IMR-90 (cell line): Measurements from ENCODE around the gene MARK2. TPM values are rescaled to one million over a fixed set of nuclear protein-coding genes. Genes with fewer than 3 reads are reported as not detected.

Experiments used
- ATAC-seq: fragments of 200-7000 bp; cut with Tn5 transposase; 2 replicates; pipeline ENCODE4 v1.9.1; 2020; ENCODE audit warnings: low read depth, mild to moderate bottlenecking, moderate library complexity
- Bru-seq: library from RNA; stranded (reverse); fragments of 400-500 nt; gene quantifications from one replicate; lab custom pipeline; 2021; lab: Mats Ljungman, UMichigan
- BruChase-seq, 2 experiments: library from RNA; stranded (reverse); fragments of 400-500 nt; gene quantifications; one replicate each; lab custom pipeline; 2021; lab: Mats Ljungman, UMichigan
- BruUV-seq: library from RNA; stranded (reverse); fragments of 400-500 nt; replicated peaks from 2 replicates; lab custom pipeline; 2021; lab: Mats Ljungman, UMichigan
- CTCF ChIA-PET: fragments of 300-600 bp; formaldehyde crosslinking; extraction: SDS; loops from one replicate; lab custom pipeline; 2021; ENCODE audit warnings: antibody characterized with exemption; lab: Yijun Ruan, JAX
- POLR2A ChIA-PET: fragments of 300-600 bp; sonication (Branson Sonifier 250); formaldehyde crosslinking; loops from one replicate; lab custom pipeline; 2022; ENCODE audit warnings: antibody characterized with exemption; ENCODE audit not compliant: unreplicated experiment; lab: Charles Lee
- DNase-seq: peaks from one replicate; pipeline ENCODE4 v3.0.0; 2013
- H2AFZ ChIP-seq: replicated peaks from 2 replicates; pipeline ENCODE3; 2013; ENCODE audit warnings: low read length, mild to moderate bottlenecking; ENCODE audit not compliant: poor library complexity
- H2AK5ac ChIP-seq: 2 replicates; pipeline ENCODE4 v1.6.1; 2013; ENCODE audit warnings: low read depth, low read length, inconsistent platforms
- H2AK9ac ChIP-seq: replicated peaks from 2 replicates; pipeline ENCODE3; 2013; ENCODE audit warnings: mild to moderate bottlenecking, low read depth, low read length, moderate library complexity; ENCODE audit not compliant: poor library complexity
- H2BK120ac ChIP-seq: 2 replicates; pipeline ENCODE4 v1.6.1; 2013; ENCODE audit warnings: low read depth, low read length, inconsistent platforms
- H2BK15ac ChIP-seq: 3 replicates; pipeline ENCODE4 v1.6.1; 2013; ENCODE audit warnings: low read depth, low read length, inconsistent platforms
- H2BK20ac ChIP-seq: 2 replicates; pipeline ENCODE4 v1.6.1; 2013; ENCODE audit warnings: low read depth, mild to moderate bottlenecking, inconsistent platforms, low read length, moderate library complexity
- H2BK5ac ChIP-seq: 2 replicates; pipeline ENCODE4 v1.6.1; 2013; ENCODE audit warnings: mild to moderate bottlenecking, low read depth, low read length, inconsistent platforms; ENCODE audit not compliant: poor library complexity, severe bottlenecking
- H3K14ac ChIP-seq: replicated peaks from 2 replicates; pipeline ENCODE4 v1.6.1; 2013; ENCODE audit warnings: low read depth, low read length, inconsistent platforms
- H3K18ac ChIP-seq: 2 replicates; pipeline ENCODE4 v1.6.1; 2013; ENCODE audit warnings: low read depth, low read length, control low read depth
- H3K23ac ChIP-seq: 2 replicates; pipeline ENCODE4 v1.6.1; 2013; ENCODE audit warnings: low read depth, low read length, inconsistent platforms
- H3K27ac ChIP-seq: 2 replicates; pipeline ENCODE4 v1.5.1; 2013; ENCODE audit warnings: mild to moderate bottlenecking, control low read depth, low read length; ENCODE audit not compliant: insufficient read depth
- H3K27me3 ChIP-seq: 2 replicates; pipeline ENCODE4 v1.6.1; 2013; ENCODE audit warnings: low read length; ENCODE audit not compliant: control insufficient read depth, insufficient read depth
- H3K36me3 ChIP-seq: 2 replicates; pipeline ENCODE4 v1.6.1; 2013; ENCODE audit warnings: low read length, mixed read lengths; ENCODE audit not compliant: control insufficient read depth, insufficient read depth
- H3K4ac ChIP-seq: 2 replicates; pipeline ENCODE4 v1.6.1; 2013; ENCODE audit warnings: low read depth, low read length, inconsistent platforms
- H3K4me1 ChIP-seq: 2 replicates; pipeline ENCODE4 v1.6.1; 2013; ENCODE audit warnings: low read length, mixed read lengths; ENCODE audit not compliant: control insufficient read depth, insufficient read depth
- H3K4me2 ChIP-seq: 2 replicates; pipeline ENCODE4 v1.6.1; 2013; ENCODE audit warnings: low read depth, mild to moderate bottlenecking, control low read depth, low read length, moderate library complexity
- H3K4me3 ChIP-seq: 2 replicates; pipeline ENCODE4 v1.5.1; 2013; ENCODE audit warnings: low read depth, mild to moderate bottlenecking, control low read depth, low read length, moderate library complexity; ENCODE audit not compliant: insufficient read depth
- H3K56ac ChIP-seq: 2 replicates; pipeline ENCODE4 v1.6.1; 2013; ENCODE audit warnings: low read length, inconsistent platforms; ENCODE audit not compliant: insufficient read depth; ENCODE audit errors: extremely low read depth
- H3K79me1 ChIP-seq, 2 experiments: 2 replicates each; pipeline ENCODE4 v1.6.1; 2013; ENCODE audit warnings: low read length in 2 of 2, inconsistent platforms in 1 of 2, low read depth in 1 of 2
- H3K9ac ChIP-seq: 2 replicates; pipeline ENCODE4 v1.6.1; 2013; ENCODE audit warnings: low read depth, low read length, control low read depth
- H3K9me1 ChIP-seq: 2 replicates; pipeline ENCODE4 v1.6.1; 2013; ENCODE audit warnings: low read length, inconsistent platforms; ENCODE audit not compliant: insufficient read depth
- H3K9me3 ChIP-seq: 2 replicates; pipeline ENCODE4 v1.6.1; 2013; ENCODE audit warnings: low read length; ENCODE audit not compliant: control insufficient read depth, insufficient read depth
- H4K20me1 ChIP-seq: 2 replicates; pipeline ENCODE4 v1.6.1; 2013; ENCODE audit warnings: low read length, inconsistent platforms; ENCODE audit not compliant: insufficient read depth
- H4K5ac ChIP-seq: 2 replicates; pipeline ENCODE4 v1.6.1; 2013; ENCODE audit warnings: mild to moderate bottlenecking, low read depth, low read length, control low read depth
- H4K8ac ChIP-seq, 2 experiments: 2 replicates each; pipeline ENCODE4 v1.6.1; 2013; ENCODE audit warnings: low read depth in 2 of 2, low read length in 2 of 2, control low read depth in 1 of 2, inconsistent platforms in 1 of 2
- H4K91ac ChIP-seq: 2 replicates; pipeline ENCODE4 v1.6.1; 2013; ENCODE audit warnings: low read depth, low read length, inconsistent platforms; ENCODE audit not compliant: insufficient read depth
- BHLHE40 ChIP-seq: fragments of 150-350 bp; IDR thresholded peaks from 2 replicates; pipeline ENCODE4 v1.6.1; 2016; ENCODE audit warnings: mild to moderate bottlenecking, low read depth, low read length
- CHD1 ChIP-seq: IDR thresholded peaks from 2 replicates; pipeline ENCODE4 v1.6.1; 2012; ENCODE audit warnings: low read depth, low read length, improper control_type of control experiment
- MAFK ChIP-seq: IDR thresholded peaks from 2 replicates; pipeline ENCODE4 v1.6.1; 2012; ENCODE audit warnings: low read depth, low read length, improper control_type of control experiment
- MAZ ChIP-seq: IDR thresholded peaks from 2 replicates; pipeline ENCODE4 v1.6.1; 2012; ENCODE audit warnings: low read depth, mild to moderate bottlenecking, low read length, improper control_type of control experiment, moderate library complexity, borderline replicate concordance
- POLR2A ChIP-seq: IDR thresholded peaks from 2 replicates; pipeline ENCODE4 v1.6.1; 2012; ENCODE audit warnings: mild to moderate bottlenecking, low read depth, low read length
- RAD21 ChIP-seq: IDR thresholded peaks from 2 replicates; pipeline ENCODE4 v1.6.1; 2012; ENCODE audit warnings: low read length, improper control_type of control experiment
- RCOR1 ChIP-seq: IDR thresholded peaks from 2 replicates; pipeline ENCODE4 v1.6.1; 2012; ENCODE audit warnings: mild to moderate bottlenecking, low read length, improper control_type of control experiment; ENCODE audit not compliant: insufficient replicate concordance
- RFX5 ChIP-seq: IDR thresholded peaks from 2 replicates; pipeline ENCODE4 v1.8.0; 2012; ENCODE audit warnings: low read depth, mild to moderate bottlenecking, low read length, moderate library complexity
- SMC3 ChIP-seq: fragments of 150-350 bp; IDR thresholded peaks from 2 replicates; pipeline ENCODE4 v1.6.1; 2016; ENCODE audit warnings: low read depth, mild to moderate bottlenecking, antibody characterized with exemption, low read length, moderate library complexity
- USF2 ChIP-seq: fragments of 150-350 bp; IDR thresholded peaks from 2 replicates; pipeline ENCODE4 v1.6.1; 2017; ENCODE audit warnings: mild to moderate bottlenecking, antibody characterized with exemption, low read length, low read depth
- WGBS, 2 experiments: methylation state at CpG; one replicate each; pipeline versions ENCODE4 v1.1.5 to v1.1.7; 2013; ENCODE audit warnings: missing lambda C conversion rate in 2 of 2; ENCODE audit not compliant: insufficient read length in 1 of 2; ENCODE audit errors: extremely low coverage in 2 of 2; 5-methylcytosine and 5-hydroxymethylcytosine counted together
- dilution Hi-C: fragments of 300-500 bp; cut with HindIII; formaldehyde crosslinking; loops from one replicate; pipeline ENCODE4 v1.14.3; 2018; ENCODE audit warnings: low sequenced_read_pairs; ENCODE audit not compliant: unreplicated experiment
- in situ Hi-C: fragments of 300-500 bp; cut with MboI; formaldehyde crosslinking; loops from 3 replicates; pipeline ENCODE4 v1.14.3; 2019; ENCODE audit warnings: low sequenced_read_pairs, inconsistent platforms, mixed read lengths
- intact Hi-C: fragments of 100-400 bp; cut with micrococcal nuclease; formaldehyde crosslinking; loops from 2 replicates; pipeline ENCODE4 v1.10.0; 2022
- long read RNA-seq: library from polyadenylated mRNA; unstranded; transcript quantifications from one replicate; pipeline ENCODE4 v2.0.0, GENCODE V29; 2021; ENCODE audit not compliant: unreplicated experiment
- polyA plus RNA-seq, 3 experiments: library from polyadenylated mRNA; depleted of rRNA; stranded (reverse); fragments of >200 nt; gene quantifications; 2 replicates each; pipeline ENCODE4 v1.2.3, GENCODE V29; 2012; ENCODE audit warnings: low replicate concordance in 1 of 3
- total RNA-seq: library from RNA; depleted of rRNA; stranded (reverse); fragments of >200 nt; gene quantifications from 2 replicates; pipeline ENCODE4 v1.2.3, GENCODE V29; 2012; rRNA removed

MARK2 gene
- total RNA-seq (6.6 and 7.2 TPM in 2 replicates), polyA plus RNA-seq (2012; rRNA removed) (17.3 and 19.9 TPM in 2 replicates), Bru-seq, nascent RNA (percentile 81 among the genes with signal in this experiment), BruChase-seq, experiment 1, labeled RNA remaining after a 6-hour chase (percentile 92 among the genes with signal in this experiment), BruChase-seq, experiment 2, labeled RNA remaining after a 2-hour chase (percentile 82 among the genes with signal in this experiment)
- 13.2 and 14.5 TPM in 2 replicates for polyA plus RNA-seq (2012; cell fraction: cytosol; rRNA removed)
- polyA plus RNA-seq (2012; cell fraction: nucleus; rRNA removed; ENCODE audit: low replicate concordance), result 17.4 and 22.9 TPM in 2 replicates
- long read RNA-seq, partial matches to known transcripts, result 2 of 15 reads
- long read RNA-seq, other reads (novel, unspliced or antisense), result 8 of 15 reads

- Histone ChIP-seq H3K9me3 (no peaks in the 10 kb centered on the region), H2BK15ac (peak within 1 kb of the TSS; percentile 5; the same call in 1 of the 3 replicates), H4K20me1 (peaks cover 39% of the 10 kb centered on the region), H3K4me3 (peak within 1 kb of the TSS; percentile 81), H4K5ac (peak within 1 kb of the TSS; percentile 27), H3K14ac (peak within 1 kb of the TSS; percentile 85), H2BK5ac (peak within 1 kb of the TSS; percentile 73), H3K56ac (peak within 1 kb of the TSS; percentile 57), H2BK120ac (no peak within 1 kb of the TSS), H3K9me1 (peaks cover 14% of the 10 kb centered on the region), H3K18ac (no peak within 1 kb of the TSS), H3K79me1 (peaks cover 2 to 39% of the 10 kb centered on the region in 2 experiments; a peak in 3 of 4 replicates), H3K4me2 (peak within 1 kb of the TSS; percentile 86), H3K36me3 (peaks cover 2% of the 10 kb centered on the region; the same call in 1 of the 2 replicates), H3K23ac (peak within 1 kb of the TSS; percentile 89), H3K4ac (peak within 1 kb of the TSS; percentile 71), H3K4me1 (peaks cover 11% of the 10 kb centered on the region), H3K27ac (peak within 1 kb of the TSS; percentile 57), H2AK9ac (peak within 1 kb of the TSS; percentile 96), H4K8ac (peak within 1 kb of the TSS; percentile 75 to 95; a peak in 3 of 4 replicates), H2AFZ (peak within 1 kb of the TSS; percentile 85), H3K27me3 (no peaks in the 10 kb centered on the region), H2AK5ac (peak within 1 kb of the TSS; percentile 89), H3K9ac (peak within 1 kb of the TSS; percentile 89), H4K91ac (peak within 1 kb of the TSS; percentile 26), H2BK20ac (no peak within 1 kb of the TSS)
- ATAC-seq, result peak; percentile 91
- BruUV-seq, result no TSS peak
- TF ChIP-seq BHLHE40 (no peak), POLR2A (peak; percentile 66), MAFK (no peak), RAD21 (no peak), MAZ (peak; percentile 75), RCOR1 (no peak), USF2 (peak; percentile 51; the same call in 1 of the 2 replicates), CHD1 (peak; percentile 46; the same call in 1 of the 2 replicates), SMC3 (no peak), RFX5 (no peak)
- dilution Hi-C loops (no loop called here), in situ Hi-C loops (loop anchor here (5.0 kb wide), 2 partner anchors 108 to 308 kb away; no protein-coding TSS in a partner anchor), intact Hi-C loops (loop anchor here (1.0 kb wide), 1 partner anchor 33 kb away; no protein-coding TSS in a partner anchor)
- POLR2A ChIA-PET, result interaction anchor here (0.5 to 0.7 kb wide), 7 partner anchors 11 to 145 kb away, joined by 3 to 15 read pairs (median 4); partner anchors contain the start of gene RCOR2
- 0% methylated on average over 43 of the region's 100 CpGs; no CpG with 5 or more reads in 1 of the 2 experiments for WGBS, 2 experiments
- DNase-seq, result peak; percentile 96
- CTCF ChIA-PET, result interaction anchor here (0.9 to 3.7 kb wide), 3 partner anchors 71 to 107 kb away, joined by 4 to 21 read pairs (median 7); no protein-coding TSS in a partner anchor
Observed at GRCh38 chr11:63838678-63839507, at the start of gene MARK2. Gene MARK2 (plus strand): TSS chr11:63839110. CDS start chr11:63839507, 397 bp downstream.
